IMR-90 (cell line): ENCODE data around the gene TENT4B. TPM values are rescaled to one million over a fixed set of nuclear protein-coding genes. Genes with fewer than 3 reads are reported as not detected.

Experiments
- ATAC-seq: fragments of 200-7000 bp; cut with Tn5 transposase; 2 replicates; pipeline ENCODE4 v1.9.1; 2020; ENCODE audit warnings: low read depth, mild to moderate bottlenecking, moderate library complexity
- BruUV-seq: library from RNA; stranded (reverse); fragments of 400-500 nt; replicated peaks from 2 replicates; lab custom pipeline; 2021; lab: Mats Ljungman, UMichigan
- CTCF ChIA-PET: fragments of 300-600 bp; formaldehyde crosslinking; extraction: SDS; loops from one replicate; lab custom pipeline; 2021; ENCODE audit warnings: antibody characterized with exemption; lab: Yijun Ruan, JAX
- POLR2A ChIA-PET: fragments of 300-600 bp; sonication (Branson Sonifier 250); formaldehyde crosslinking; loops from one replicate; lab custom pipeline; 2022; ENCODE audit warnings: antibody characterized with exemption; ENCODE audit not compliant: unreplicated experiment; lab: Charles Lee
- DNase-seq: peaks from one replicate; pipeline ENCODE4 v3.0.0; 2013
- H2AFZ ChIP-seq: replicated peaks from 2 replicates; pipeline ENCODE3; 2013; ENCODE audit warnings: low read length, mild to moderate bottlenecking; ENCODE audit not compliant: poor library complexity
- H2AK5ac ChIP-seq: 2 replicates; pipeline ENCODE4 v1.6.1; 2013; ENCODE audit warnings: low read depth, low read length, inconsistent platforms
- H2AK9ac ChIP-seq: replicated peaks from 2 replicates; pipeline ENCODE3; 2013; ENCODE audit warnings: mild to moderate bottlenecking, low read depth, low read length, moderate library complexity; ENCODE audit not compliant: poor library complexity
- H2BK120ac ChIP-seq: 2 replicates; pipeline ENCODE4 v1.6.1; 2013; ENCODE audit warnings: low read depth, low read length, inconsistent platforms
- H2BK15ac ChIP-seq: 3 replicates; pipeline ENCODE4 v1.6.1; 2013; ENCODE audit warnings: low read depth, low read length, inconsistent platforms
- H2BK20ac ChIP-seq: 2 replicates; pipeline ENCODE4 v1.6.1; 2013; ENCODE audit warnings: low read depth, mild to moderate bottlenecking, inconsistent platforms, low read length, moderate library complexity
- H2BK5ac ChIP-seq: 2 replicates; pipeline ENCODE4 v1.6.1; 2013; ENCODE audit warnings: mild to moderate bottlenecking, low read depth, low read length, inconsistent platforms; ENCODE audit not compliant: poor library complexity, severe bottlenecking
- H3K14ac ChIP-seq: replicated peaks from 2 replicates; pipeline ENCODE4 v1.6.1; 2013; ENCODE audit warnings: low read depth, low read length, inconsistent platforms
- H3K18ac ChIP-seq: 2 replicates; pipeline ENCODE4 v1.6.1; 2013; ENCODE audit warnings: low read depth, low read length, control low read depth
- H3K23ac ChIP-seq: 2 replicates; pipeline ENCODE4 v1.6.1; 2013; ENCODE audit warnings: low read depth, low read length, inconsistent platforms
- H3K27ac ChIP-seq: 2 replicates; pipeline ENCODE4 v1.5.1; 2013; ENCODE audit warnings: mild to moderate bottlenecking, control low read depth, low read length; ENCODE audit not compliant: insufficient read depth
- H3K27me3 ChIP-seq: 2 replicates; pipeline ENCODE4 v1.6.1; 2013; ENCODE audit warnings: low read length; ENCODE audit not compliant: control insufficient read depth, insufficient read depth
- H3K36me3 ChIP-seq: 2 replicates; pipeline ENCODE4 v1.6.1; 2013; ENCODE audit warnings: low read length, mixed read lengths; ENCODE audit not compliant: control insufficient read depth, insufficient read depth
- H3K4ac ChIP-seq: 2 replicates; pipeline ENCODE4 v1.6.1; 2013; ENCODE audit warnings: low read depth, low read length, inconsistent platforms
- H3K4me1 ChIP-seq: 2 replicates; pipeline ENCODE4 v1.6.1; 2013; ENCODE audit warnings: low read length, mixed read lengths; ENCODE audit not compliant: control insufficient read depth, insufficient read depth
- H3K4me2 ChIP-seq: 2 replicates; pipeline ENCODE4 v1.6.1; 2013; ENCODE audit warnings: low read depth, mild to moderate bottlenecking, control low read depth, low read length, moderate library complexity
- H3K4me3 ChIP-seq: 2 replicates; pipeline ENCODE4 v1.5.1; 2013; ENCODE audit warnings: low read depth, mild to moderate bottlenecking, control low read depth, low read length, moderate library complexity; ENCODE audit not compliant: insufficient read depth
- H3K56ac ChIP-seq: 2 replicates; pipeline ENCODE4 v1.6.1; 2013; ENCODE audit warnings: low read length, inconsistent platforms; ENCODE audit not compliant: insufficient read depth; ENCODE audit errors: extremely low read depth
- H3K79me1 ChIP-seq, 2 experiments: 2 replicates each; pipeline ENCODE4 v1.6.1; 2013; ENCODE audit warnings: low read length in 2 of 2, inconsistent platforms in 1 of 2, low read depth in 1 of 2
- H3K9ac ChIP-seq: 2 replicates; pipeline ENCODE4 v1.6.1; 2013; ENCODE audit warnings: low read depth, low read length, control low read depth
- H3K9me1 ChIP-seq: 2 replicates; pipeline ENCODE4 v1.6.1; 2013; ENCODE audit warnings: low read length, inconsistent platforms; ENCODE audit not compliant: insufficient read depth
- H3K9me3 ChIP-seq: 2 replicates; pipeline ENCODE4 v1.6.1; 2013; ENCODE audit warnings: low read length; ENCODE audit not compliant: control insufficient read depth, insufficient read depth
- H4K20me1 ChIP-seq: 2 replicates; pipeline ENCODE4 v1.6.1; 2013; ENCODE audit warnings: low read length, inconsistent platforms; ENCODE audit not compliant: insufficient read depth
- H4K5ac ChIP-seq: 2 replicates; pipeline ENCODE4 v1.6.1; 2013; ENCODE audit warnings: mild to moderate bottlenecking, low read depth, low read length, control low read depth
- H4K8ac ChIP-seq, 2 experiments: 2 replicates each; pipeline ENCODE4 v1.6.1; 2013; ENCODE audit warnings: low read depth in 2 of 2, low read length in 2 of 2, control low read depth in 1 of 2, inconsistent platforms in 1 of 2
- H4K91ac ChIP-seq: 2 replicates; pipeline ENCODE4 v1.6.1; 2013; ENCODE audit warnings: low read depth, low read length, inconsistent platforms; ENCODE audit not compliant: insufficient read depth
- CEBPB ChIP-seq: IDR thresholded peaks from 2 replicates; pipeline ENCODE4 v1.6.1; 2012; ENCODE audit warnings: low read depth, low read length, improper control_type of control experiment
- CTCF ChIP-seq: conservative IDR thresholded peaks from 2 replicates; pipeline ENCODE4 v1.5.1; 2012; ENCODE audit warnings: mild to moderate bottlenecking, low read depth, low read length, improper control_type of control experiment
- MAZ ChIP-seq: IDR thresholded peaks from 2 replicates; pipeline ENCODE4 v1.6.1; 2012; ENCODE audit warnings: low read depth, mild to moderate bottlenecking, low read length, improper control_type of control experiment, moderate library complexity, borderline replicate concordance
- RFX5 ChIP-seq: IDR thresholded peaks from 2 replicates; pipeline ENCODE4 v1.8.0; 2012; ENCODE audit warnings: low read depth, mild to moderate bottlenecking, low read length, moderate library complexity
- SMC3 ChIP-seq: fragments of 150-350 bp; IDR thresholded peaks from 2 replicates; pipeline ENCODE4 v1.6.1; 2016; ENCODE audit warnings: low read depth, mild to moderate bottlenecking, antibody characterized with exemption, low read length, moderate library complexity
- WGBS, 2 experiments: methylation state at CpG; one replicate each; pipeline versions ENCODE4 v1.1.5 to v1.1.7; 2013; ENCODE audit warnings: missing lambda C conversion rate in 2 of 2; ENCODE audit not compliant: insufficient read length in 1 of 2; ENCODE audit errors: extremely low coverage in 2 of 2; 5-methylcytosine and 5-hydroxymethylcytosine counted together
- dilution Hi-C: fragments of 300-500 bp; cut with HindIII; formaldehyde crosslinking; loops from one replicate; pipeline ENCODE4 v1.14.3; 2018; ENCODE audit warnings: low sequenced_read_pairs; ENCODE audit not compliant: unreplicated experiment
- in situ Hi-C: fragments of 300-500 bp; cut with MboI; formaldehyde crosslinking; loops from 3 replicates; pipeline ENCODE4 v1.14.3; 2019; ENCODE audit warnings: low sequenced_read_pairs, inconsistent platforms, mixed read lengths
- intact Hi-C: fragments of 100-400 bp; cut with micrococcal nuclease; formaldehyde crosslinking; loops from 2 replicates; pipeline ENCODE4 v1.10.0; 2022
- polyA plus RNA-seq, 3 experiments: library from polyadenylated mRNA; depleted of rRNA; stranded (reverse); fragments of >200 nt; gene quantifications; 2 replicates each; pipeline ENCODE4 v1.2.3, GENCODE V29; 2012; ENCODE audit warnings: low replicate concordance in 1 of 3
- total RNA-seq: library from RNA; depleted of rRNA; stranded (reverse); fragments of >200 nt; gene quantifications from 2 replicates; pipeline ENCODE4 v1.2.3, GENCODE V29; 2012

Gene TENT4B
- total and polyA plus RNA-seq, 2 of the 4 experiments (the other 2 are of a cell fraction): 4.1 to 7.0 TPM

DNA sequence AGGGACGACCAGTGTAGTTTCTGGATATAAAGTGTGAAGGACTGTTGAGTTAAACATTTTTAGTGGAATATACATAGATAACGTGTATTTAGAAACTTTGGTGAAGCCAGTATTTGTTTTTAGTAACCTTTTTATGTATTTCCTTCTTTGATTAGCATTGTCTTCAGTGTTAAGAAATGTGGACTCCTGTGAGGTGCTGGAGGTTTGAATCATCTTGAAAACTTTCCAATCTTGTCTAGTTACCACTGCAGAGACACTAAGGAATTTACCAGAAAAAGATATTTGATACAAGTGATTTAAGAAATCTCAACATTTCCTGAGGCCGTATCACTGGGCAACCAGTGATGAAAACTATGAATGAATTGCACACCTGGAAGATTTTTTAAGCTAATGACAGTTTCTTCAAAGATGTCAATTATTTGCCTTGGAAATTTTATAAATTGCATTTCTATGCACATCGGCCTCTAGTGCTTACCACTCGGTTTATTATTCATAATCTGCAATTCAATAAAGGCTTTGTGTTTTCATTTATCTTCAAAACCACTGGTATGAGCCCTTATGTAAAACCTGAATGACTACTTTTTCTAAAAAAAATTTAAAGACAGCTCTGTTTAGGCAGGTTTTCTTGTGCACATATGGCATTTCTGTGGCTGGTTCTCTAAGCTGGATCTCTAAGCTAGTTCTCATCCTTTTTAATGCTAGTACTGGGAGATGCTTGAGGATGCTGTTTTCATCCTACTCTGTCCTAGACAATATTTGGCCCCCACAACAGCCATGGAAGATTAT lies 81.9 kb downstream of the TENT4B start (continued):
- no peak for TF ChIP-seq SMC3

DNA sequence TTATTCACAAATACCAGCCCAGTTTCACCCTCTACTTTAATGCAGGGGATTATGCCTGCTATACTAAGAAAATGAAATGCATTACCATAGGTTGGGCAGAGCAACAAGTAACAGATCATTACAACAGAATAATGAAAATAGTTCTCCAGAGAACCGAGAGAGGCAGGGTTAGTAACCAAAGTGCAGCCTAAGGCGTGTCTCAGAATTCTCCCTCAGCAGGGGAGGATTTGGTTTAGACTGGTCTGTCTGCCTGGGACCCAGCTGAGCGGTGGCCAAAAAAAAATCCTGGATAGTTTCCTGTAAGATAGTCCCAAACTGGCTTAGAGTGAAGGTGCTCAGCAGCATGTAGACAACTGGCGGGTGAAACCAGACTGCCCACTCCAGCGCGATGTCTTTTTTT lies 82.5 kb downstream of the TENT4B start:
- no peak overlapping the region for H2AK5ac ChIP-seq
- no peak overlapping the region for H2BK5ac ChIP-seq
- no peak overlapping the region for H3K4me3 ChIP-seq
- H2AFZ ChIP-seq: no peak overlapping the region
- no peak overlapping the region for H3K27ac ChIP-seq
- in situ Hi-C loops (no loop called here), intact Hi-C loops (no loop called here), dilution Hi-C loops (no loop called here)
- no peaks in the 10 kb centered on the region for H3K36me3 ChIP-seq
- no peak overlapping the region for H4K91ac ChIP-seq
- ChIA-PET CTCF (interaction anchor here (0.7 kb wide), 1 partner anchor 21 kb away, joined by 3 read pairs; no protein-coding TSS in a partner anchor), POLR2A (no interaction called here)
- no peaks in the 10 kb centered on the region for H4K20me1 ChIP-seq
- H3K56ac ChIP-seq: no peak overlapping the region
- H3K27me3 ChIP-seq: peaks cover 9% of the 10 kb centered on the region
- no peaks in the 10 kb centered on the region for H3K9me3 ChIP-seq
- H2BK20ac ChIP-seq: no peak overlapping the region
- H3K4ac ChIP-seq: no peak overlapping the region
- ATAC-seq (peak; percentile 27; the same call in 1 of the 2 replicates), DNase-seq (no peak)
- no peak overlapping the region for H4K5ac ChIP-seq
- H4K8ac ChIP-seq: no peak overlapping the region
- H2BK15ac ChIP-seq: no peak overlapping the region
- TF ChIP-seq CTCF (no peak), RFX5 (no peak), MAZ (no peak), CEBPB (no peak)
- H3K4me2 ChIP-seq: no peak overlapping the region
- no peaks in the 10 kb centered on the region for H3K79me1 ChIP-seq
- peaks cover 11% of the 10 kb centered on the region for H3K4me1 ChIP-seq
- peaks cover 7% of the 10 kb centered on the region; the same call in 1 of the 2 replicates for H3K9me1 ChIP-seq
- no peak overlapping the region for H2BK120ac ChIP-seq
- BruUV-seq: no TSS peak
- H3K18ac ChIP-seq: no peak overlapping the region
- no peak overlapping the region for H3K14ac ChIP-seq
- no peak overlapping the region for H2AK9ac ChIP-seq
- no peak overlapping the region for H3K23ac ChIP-seq
- WGBS, 2 experiments: no CpG with 5 or more reads among the region's 6 CpGs
- H3K9ac ChIP-seq: no peak overlapping the region
